GM12878 (cell line): Measurements from ENCODE around the gene CACNA1B. TPM values are rescaled to one million over a fixed set of nuclear protein-coding genes. Genes with fewer than 3 reads are reported as not detected.

Experiments used
- ATAC-seq: fragments of 200-7000 bp; cut with Tn5 transposase; 3 replicates; pipeline ENCODE4 v1.9.1; 2020; ENCODE audit warnings: mild to moderate bottlenecking, moderate library complexity
- BruUV-seq: library from RNA; stranded (reverse); fragments of 400-500 nt; replicated peaks from 2 replicates; lab custom pipeline; 2021; lab: Mats Ljungman, UMichigan
- CTCF ChIA-PET: fragments of 300-600 bp; sonication (Branson Sonifier 250); formaldehyde crosslinking; extraction: SDS; loops from one replicate; lab custom pipeline; 2021; ENCODE audit warnings: inconsistent platforms; lab: Yijun Ruan, JAX
- POLR2A ChIA-PET: fragments of 350-600 bp; formaldehyde crosslinking; extraction: SDS; loops from one replicate; lab custom pipeline; 2021; ENCODE audit warnings: inconsistent platforms; lab: Charles Lee
- RAD21 ChIA-PET: fragments of 300-600 bp; sonication (Branson Sonifier 250); formaldehyde crosslinking; loops from one replicate; lab custom pipeline; 2023; ENCODE audit warnings: antibody characterized with exemption; ENCODE audit not compliant: unreplicated experiment; lab: Charles Lee
- SMC1A ChIA-PET: fragments of 300-600 bp; sonication (Branson Sonifier 250); formaldehyde crosslinking; loops from one replicate; lab custom pipeline; 2023; ENCODE audit not compliant: unreplicated experiment, uncharacterized antibody; lab: Charles Lee
- DNase-seq: peaks from one replicate; pipeline ENCODE4 v3.0.0-alpha.2; 2011; ENCODE audit warnings: low read depth, low spot score
- FAIRE-seq: peaks from 3 replicates; lab custom pipeline; 2011; peaks lifted over from hg19 to GRCh38; lab: Jason Lieb, UNC
- H2AFZ ChIP-seq: 2 replicates; pipeline ENCODE4 v1.6.0; 2011; ENCODE audit warnings: low read depth, low read length, control low read depth; ENCODE audit not compliant: control insufficient read depth
- H3K27ac ChIP-seq: 2 replicates; pipeline ENCODE4 v1.5.1; 2011; ENCODE audit warnings: control low read depth; ENCODE audit not compliant: control insufficient read depth, insufficient read depth
- H3K27me3 ChIP-seq, 2 experiments: replicated peaks in 1 of 2; 2 replicates each; pipeline versions ENCODE4 v1.6.0 to v1.6.1; 2011; ENCODE audit warnings: low read length in 1 of 2; ENCODE audit not compliant: control insufficient read depth in 2 of 2, insufficient read depth in 2 of 2
- H3K36me3 ChIP-seq, 2 experiments: 2 replicates each; pipeline ENCODE4 v1.5.1; 2011; ENCODE audit warnings: low read length in 1 of 2; ENCODE audit not compliant: control insufficient read depth in 2 of 2, insufficient read depth in 2 of 2
- H3K4me1 ChIP-seq: 2 replicates; pipeline ENCODE4 v1.6.1; 2011; ENCODE audit warnings: mild to moderate bottlenecking, low read length, moderate library complexity, mixed read lengths; ENCODE audit not compliant: control insufficient read depth, insufficient read depth
- H3K4me2 ChIP-seq: 2 replicates; pipeline ENCODE4 v1.6.0; 2011; ENCODE audit warnings: control low read depth; ENCODE audit not compliant: control insufficient read depth, insufficient read depth
- H3K4me3 ChIP-seq: fragments of 200-600 bp; sonication (generic); 2 replicates; pipeline ENCODE4 v1.5.1; 2016
- H3K79me2 ChIP-seq: 2 replicates; pipeline ENCODE4 v1.6.0; 2011; ENCODE audit warnings: low read length; ENCODE audit not compliant: control insufficient read depth, insufficient read depth
- H3K9ac ChIP-seq: 2 replicates; pipeline ENCODE4 v1.8.0; 2011; ENCODE audit warnings: low read length, control low read depth, mixed read lengths; ENCODE audit not compliant: control insufficient read depth, insufficient read depth
- H3K9me3 ChIP-seq: replicated peaks from 3 replicates; pipeline ENCODE4 v1.5.1; 2011; ENCODE audit warnings: mild to moderate bottlenecking, low read length; ENCODE audit not compliant: control insufficient read depth, insufficient read depth
- H4K20me1 ChIP-seq: 2 replicates; pipeline ENCODE4 v1.6.0; 2011; ENCODE audit not compliant: control insufficient read depth, insufficient read depth
- BHLHE40 ChIP-seq, 2 experiments: fragments of 450-650 bp in 1 of 2; IDR thresholded peaks; 2 replicates each; pipeline ENCODE4 v1.6.1; 2011 to 2017; ENCODE audit warnings: low read depth in 2 of 2, borderline replicate concordance in 1 of 2, improper control_type of control experiment in 1 of 2, low read length in 1 of 2, mild to moderate bottlenecking in 1 of 2
- CBX3 ChIP-seq: fragments of 200-600 bp; sonication (generic); IDR thresholded peaks from 2 replicates; pipeline ENCODE4 v1.6.1; 2016; ENCODE audit warnings: low read depth, borderline replicate concordance
- CREM ChIP-seq: IDR thresholded peaks from 2 replicates; pipeline ENCODE4 v1.6.1; 2014; ENCODE audit warnings: antibody characterized with exemption, low read depth
- DPF2 ChIP-seq: fragments of 450-650 bp; IDR thresholded peaks from 2 replicates; pipeline ENCODE4 v1.6.1; 2017; ENCODE audit warnings: mild to moderate bottlenecking
- EZH2 ChIP-seq: IDR thresholded peaks from 2 replicates; pipeline ENCODE4 v1.6.1; 2012; ENCODE audit warnings: low read depth, mild to moderate bottlenecking, control low read depth, inconsistent platforms, low read length, borderline replicate concordance; ENCODE audit not compliant: control insufficient read depth
- HSF1 ChIP-seq: fragments of 150-350 bp; IDR thresholded peaks from 2 replicates; pipeline ENCODE4 v1.6.1; 2014; ENCODE audit warnings: mild to moderate bottlenecking, low read depth, low read length
- IRF4 ChIP-seq: IDR thresholded peaks from 2 replicates; pipeline ENCODE4 v1.6.1; 2011; ENCODE audit warnings: low read depth, low read length
- MEF2A ChIP-seq: IDR thresholded peaks from 2 replicates; pipeline ENCODE4 v1.6.1; 2011; ENCODE audit warnings: low read depth, mild to moderate bottlenecking, low read length, moderate library complexity; ENCODE audit not compliant: insufficient read depth
- MYB ChIP-seq: fragments of 150-350 bp; IDR thresholded peaks from 2 replicates; pipeline ENCODE4 v1.6.1; 2014; ENCODE audit warnings: mild to moderate bottlenecking, low read depth, low read length, borderline replicate concordance
- NFYB ChIP-seq: IDR thresholded peaks from 2 replicates; pipeline ENCODE4 v1.6.1; 2011; ENCODE audit warnings: low read depth, mild to moderate bottlenecking, low read length, improper control_type of control experiment, moderate library complexity; ENCODE audit not compliant: insufficient read depth
- PKNOX1 ChIP-seq: fragments of 450-650 bp; IDR thresholded peaks from 2 replicates; pipeline ENCODE4 v1.6.1; 2016; ENCODE audit warnings: mild to moderate bottlenecking
- POLR2A ChIP-seq: IDR thresholded peaks from 2 replicates; pipeline ENCODE4 v1.6.1; 2011; ENCODE audit warnings: low read depth, mild to moderate bottlenecking, low read length
- POLR2AphosphoS2 ChIP-seq: IDR thresholded peaks from 2 replicates; pipeline ENCODE4 v1.6.1; 2011; ENCODE audit warnings: low read depth, mild to moderate bottlenecking, low read length, improper control_type of control experiment, moderate library complexity
- SMAD1 ChIP-seq: fragments of 450-650 bp; IDR thresholded peaks from 2 replicates; pipeline ENCODE4 v1.6.1; 2018; ENCODE audit warnings: mild to moderate bottlenecking, low read depth; ENCODE audit not compliant: partially characterized antibody
- YY1 ChIP-seq: IDR thresholded peaks from 2 replicates; pipeline ENCODE4 v1.6.1; 2011; ENCODE audit warnings: low read depth, mild to moderate bottlenecking, low read length
- ZNF207 ChIP-seq: fragments of 450-650 bp; IDR thresholded peaks from 2 replicates; pipeline ENCODE4 v1.6.1; 2014; ENCODE audit warnings: antibody characterized with exemption, mild to moderate bottlenecking, borderline replicate concordance
- ZNF687 ChIP-seq: fragments of 450-650 bp; IDR thresholded peaks from 2 replicates; pipeline ENCODE4 v1.6.1; 2017; ENCODE audit warnings: mild to moderate bottlenecking, moderate library complexity
- WGBS: methylation state at CpG from one replicate; pipeline ENCODE4 v1.1.6; 2016; ENCODE audit warnings: low lambda C conversion rate; ENCODE audit not compliant: insufficient replicate concordance, insufficient coverage; ENCODE audit errors: missing lambda C conversion rate; 5-methylcytosine and 5-hydroxymethylcytosine counted together
- in situ Hi-C: fragments of 300-500 bp; cut with MboI; formaldehyde crosslinking; loops from 9 replicates; pipeline ENCODE4 v1.14.3; 2018; ENCODE audit warnings: mixed read lengths
- intact Hi-C: fragments of 100-400 bp; cut with micrococcal nuclease; formaldehyde crosslinking; loops from one replicate; pipeline ENCODE4 v1.14.2; 2022; ENCODE audit not compliant: unreplicated experiment
- polyA plus RNA-seq, 11 experiments: library from polyadenylated mRNA; depleted of rRNA in 4 of 11; unstranded in 6 of 11; stranded (reverse) in 5 of 11; fragments of >200 nt; fragmentation: Nextera tagmentation in 4 of 11; fragmentation: Illumina TruSeq in 1 of 11; extraction: Ambion mirVana in 4 of 11; extraction: Trizol in 1 of 11; gene quantifications; 1 replicate in 1 of 11; 2 replicates in 10 of 11; pipeline versions ENCODE4 v1.2.1 to v1.2.3, GENCODE V29; 2011 to 2016; ENCODE audit warnings: inconsistent platforms in 2 of 11, missing spikeins in 2 of 11, low read depth in 1 of 11
- total RNA-seq, 4 experiments: library from RNA; depleted of rRNA in 3 of 4; stranded (reverse); fragments of >200 nt in 3 of 4; fragmentation: Illumina TruSeq in 1 of 4; extraction: Trizol in 1 of 4; gene quantifications; 2 replicates each; pipeline versions ENCODE4 v1.2.1 to v1.2.3, GENCODE V29; 2013 to 2021

The CACNA1B gene
- total and polyA plus RNA-seq, 10 of the 15 experiments (the other 5 are each of a cell fraction or from before 2014, with no cell fraction given) = 0.01 to 0.03 (median 0.01) TPM; not detected in 7

GRCh38 chr9:137881591-137882505 lies 4.3 kb downstream of the CACNA1B start:
- no TSS peak for BruUV-seq
- FAIRE-seq (no peak), ATAC-seq (no peak), DNase-seq (no peak)
- Histone ChIP-seq H4K20me1 (no peaks in the 10 kb centered on the region), H3K79me2 (no peaks in the 10 kb centered on the region), H3K27me3 (no peaks in the 10 kb centered on the region; a peak in 2 of 4 replicates), H3K9me3 (no peaks in the 10 kb centered on the region; the same call in 2 of the 3 replicates), H2AFZ (no peak overlapping the region), H3K36me3 (no peaks in the 10 kb centered on the region), H3K4me1 (no peaks in the 10 kb centered on the region), H3K27ac (no peak overlapping the region), H3K4me2 (no peak overlapping the region), H3K4me3 (no peak overlapping the region), H3K9ac (no peak overlapping the region)
- 24% methylated on average over 18 of the region's 19 CpGs for WGBS
- intact Hi-C loops (no loop called here), in situ Hi-C loops (no loop called here)
- POLR2A ChIA-PET = interaction anchor here (0.6 kb wide), 1 partner anchor 146 kb away, joined by 3 read pairs; no protein-coding TSS in a partner anchor
- RAD21 ChIA-PET = interaction anchor here (1.2 kb wide), 1 partner anchor 209 kb away, joined by 3 read pairs; no protein-coding TSS in a partner anchor
- CTCF ChIA-PET = no interaction called here
- SMC1A ChIA-PET = no interaction called here
- TF ChIP-seq NFYB = no peak
- TF ChIP-seq SMAD1 = no peak
- no peak for TF ChIP-seq MYB
- no peak for TF ChIP-seq EZH2
- TF ChIP-seq IRF4 = no peak
- TF ChIP-seq POLR2A = no peak
- no peak for TF ChIP-seq POLR2AphosphoS2
- TF ChIP-seq HSF1 = no peak
- no peak for TF ChIP-seq MEF2A
- TF ChIP-seq CBX3 = no peak
- TF ChIP-seq CREM = no peak
- TF ChIP-seq YY1 = no peak
- TF ChIP-seq DPF2 = no peak
- no peak for TF ChIP-seq BHLHE40 (IDR thresholded peaks at IDR 0.05; ENCODE audit: borderline replicate concordance in 1 of 2, low read depth in 2 of 2, low read length in 1 of 2)
- no peak for TF ChIP-seq ZNF687
- no peak for TF ChIP-seq PKNOX1
- no peak for TF ChIP-seq ZNF207
